Epithelial cell of esophagus (primary cell): Measurements from ENCODE around the gene WDR11.

Experiments
- DNase-seq: peaks from one replicate; pipeline ENCODE4 v3.0.0; 2010; ENCODE audit warnings: low read depth
- H3K4me3 ChIP-seq: 2 replicates; pipeline ENCODE4 v1.5.1; 2011; ENCODE audit warnings: mild to moderate bottlenecking, low read length, control low read depth
- CTCF ChIP-seq: IDR thresholded peaks from 2 replicates; pipeline ENCODE4 v1.5.1; 2011; ENCODE audit warnings: low read depth, mild to moderate bottlenecking, low read length, control low read depth, inconsistent platforms; ENCODE audit not compliant: insufficient read depth; ENCODE audit errors: missing control alignments

The WDR11 gene

GRCh38 chr10:120929166-120929565 lies 78.0 kb downstream of the WDR11 start:
- TF ChIP-seq CTCF: no peak
- no peak overlapping the region for H3K4me3 ChIP-seq
- DNase-seq: no peak

GRCh38 chr10:120931423-120931822 lies 80.3 kb downstream of the WDR11 start:
- H3K4me3 ChIP-seq: no peak overlapping the region
- DNase-seq: no peak
- TF ChIP-seq CTCF: no peak

GRCh38 chr10:120931999-120932398 lies 80.8 kb downstream of the WDR11 start:
- no peak for TF ChIP-seq CTCF
- DNase-seq: no peak

DNA sequence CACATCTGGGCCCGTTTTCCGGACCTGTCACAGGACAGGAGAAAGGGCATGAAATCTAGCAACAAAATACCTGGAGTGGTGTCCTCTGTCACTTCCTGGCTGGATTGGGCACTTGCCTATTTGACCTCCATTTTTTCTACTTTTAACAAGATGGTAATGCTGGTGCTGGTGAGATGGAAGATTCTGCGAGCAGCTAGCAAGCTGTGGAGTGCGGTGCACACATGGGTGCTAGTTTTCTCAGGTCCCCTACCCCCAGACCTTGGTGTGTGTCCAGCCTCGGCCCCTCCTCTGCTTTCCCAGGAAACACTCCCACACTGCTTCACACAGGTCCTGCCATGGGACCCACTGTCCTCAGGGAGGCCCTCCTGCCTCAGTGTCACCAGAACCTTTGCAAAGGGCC lies 87.7 kb downstream of the WDR11 start:
- no peak for TF ChIP-seq CTCF
- no peak overlapping the region for H3K4me3 ChIP-seq
- DNase-seq: no peak

More at GRCh38 chr10:120931999-120932398, 80.8 kb downstream of the WDR11 start:
- H3K4me3 ChIP-seq: no peak overlapping the region

DNA sequence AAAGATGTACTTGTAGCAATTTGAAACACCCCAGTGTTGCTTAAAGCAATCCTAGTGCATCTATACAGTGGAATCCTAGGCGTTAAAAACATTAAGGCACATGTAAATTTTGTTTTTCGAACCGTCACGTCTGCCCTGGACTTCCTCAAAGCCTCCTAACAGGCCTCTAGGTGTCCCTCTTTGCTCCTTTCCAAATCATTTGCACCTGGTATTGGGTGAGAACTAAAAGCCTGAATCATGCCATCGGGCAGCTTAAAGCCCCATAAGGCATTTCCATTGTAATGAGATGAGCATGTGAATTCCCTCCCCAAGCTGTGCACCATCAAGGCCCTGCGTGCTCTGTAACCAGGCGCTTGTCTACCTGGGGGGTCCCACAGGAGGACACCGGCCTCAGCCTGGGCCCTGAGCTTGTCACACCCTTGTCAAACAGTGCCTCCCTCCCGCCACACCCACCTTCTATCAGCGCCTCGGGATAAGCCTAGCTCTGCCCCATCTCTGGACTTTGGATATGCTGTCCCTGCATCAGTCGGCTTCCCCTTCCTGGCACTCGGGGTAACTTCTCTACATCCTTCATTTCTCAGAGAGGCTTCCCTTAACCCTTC lies 89.2 kb downstream of the WDR11 start:
- H3K4me3 ChIP-seq: no peak overlapping the region
- peak; percentile 18 for DNase-seq
- TF ChIP-seq CTCF: peak; percentile 28

- no peak overlapping the region for H3K4me3 ChIP-seq
- no peak for TF ChIP-seq CTCF
- no peak for DNase-seq
These were observed 90.3 kb downstream of the WDR11 start for GRCh38 chr10:120941501-120941900.

DNA sequence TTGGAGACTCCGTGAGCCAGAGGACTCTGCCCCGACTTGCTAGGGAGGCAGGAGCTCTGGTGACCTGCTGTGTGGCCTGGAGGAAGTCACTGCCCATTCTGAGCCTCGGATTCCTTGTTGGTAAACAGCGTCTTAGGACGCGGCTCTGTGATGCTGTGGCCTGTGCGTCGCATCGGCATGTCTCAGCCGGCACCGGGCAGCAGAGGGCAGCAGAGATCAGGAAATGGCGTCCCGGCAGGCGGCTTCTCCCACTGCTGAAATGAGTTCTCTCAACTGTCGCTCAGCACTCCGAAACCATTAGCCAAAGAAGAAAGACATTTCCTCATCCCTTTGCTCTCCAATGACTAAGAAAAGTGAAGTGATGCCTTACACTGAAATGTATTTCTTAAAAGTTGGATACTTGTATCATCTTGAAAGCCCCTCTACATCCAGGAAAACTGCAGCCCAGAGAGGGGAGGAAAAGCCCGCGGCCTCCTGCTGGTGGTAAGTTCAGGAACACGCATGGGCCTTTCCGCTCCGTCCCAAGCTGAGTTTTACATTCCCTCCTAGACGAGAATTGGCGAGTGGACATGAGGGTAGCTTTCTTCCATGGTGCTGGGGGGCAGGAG lies 91.7 kb downstream of the WDR11 start:
- peak; percentile 85 for DNase-seq
- H3K4me3 ChIP-seq: no peak overlapping the region
- TF ChIP-seq CTCF: peak; percentile 88
